HCT116 (cell line): ENCODE data around the gene SNCA.

Source experiments
- CEBPB ChIP-seq: IDR thresholded peaks from 2 replicates; pipeline ENCODE4 v1.6.1; 2012; ENCODE audit warnings: low read depth
- EGR1 ChIP-seq: IDR thresholded peaks from 2 replicates; pipeline ENCODE4 v1.6.1; 2012; ENCODE audit warnings: low read depth
- POLR2A ChIP-seq: IDR thresholded peaks from 2 replicates; pipeline ENCODE4 v1.7.0; 2011; ENCODE audit warnings: borderline replicate concordance; ENCODE audit not compliant: insufficient read depth, insufficient read length; ENCODE audit errors: extremely low read depth
- POLR2AphosphoS5 ChIP-seq: IDR thresholded peaks from 2 replicates; pipeline ENCODE4 v1.6.1; 2011; ENCODE audit warnings: mild to moderate bottlenecking, low read depth, low read length, moderate library complexity
- SIN3A ChIP-seq: IDR thresholded peaks from 2 replicates; pipeline ENCODE4 v1.6.1; 2012; ENCODE audit warnings: low read depth
- SP1 ChIP-seq: IDR thresholded peaks from 2 replicates; pipeline ENCODE4 v1.6.1; 2012; ENCODE audit warnings: low read depth
- YY1 ChIP-seq: IDR thresholded peaks from 2 replicates; pipeline ENCODE4 v1.6.1; 2011; ENCODE audit warnings: low read length, low read depth, moderate library complexity, mild to moderate bottlenecking; ENCODE audit not compliant: insufficient replicate concordance; ENCODE audit errors: extremely low read depth
- TF ChIP-seq, protein P1 (sequence below): IDR thresholded peaks from 2 replicates; pipeline ENCODE4 v1.6.1; 2012
- TF ChIP-seq, protein P2 (sequence below), 3 experiments: fragments of 200-600 bp in 1 of 3; sonication (generic) in 1 of 3; IDR thresholded peaks in 2 of 3; conservative IDR thresholded peaks in 1 of 3; 2 replicates each; pipeline ENCODE4 v1.5.1; 2012 to 2017; ENCODE audit warnings: low read depth in 2 of 3, low read length in 2 of 3, antibody characterized with exemption in 1 of 3, borderline replicate concordance in 1 of 3, control low read depth in 1 of 3, mild to moderate bottlenecking in 1 of 3, mixed read lengths in 1 of 3, mixed run types in 1 of 3, moderate library complexity in 1 of 3; ENCODE audit not compliant: insufficient read depth in 1 of 3
- TF ChIP-seq, protein P3 (sequence below): IDR thresholded peaks from 2 replicates; pipeline ENCODE4 v1.6.1; 2011; ENCODE audit warnings: mild to moderate bottlenecking, low read length, moderate library complexity; ENCODE audit not compliant: insufficient replicate concordance; ENCODE audit errors: extremely low read depth

DNA sequence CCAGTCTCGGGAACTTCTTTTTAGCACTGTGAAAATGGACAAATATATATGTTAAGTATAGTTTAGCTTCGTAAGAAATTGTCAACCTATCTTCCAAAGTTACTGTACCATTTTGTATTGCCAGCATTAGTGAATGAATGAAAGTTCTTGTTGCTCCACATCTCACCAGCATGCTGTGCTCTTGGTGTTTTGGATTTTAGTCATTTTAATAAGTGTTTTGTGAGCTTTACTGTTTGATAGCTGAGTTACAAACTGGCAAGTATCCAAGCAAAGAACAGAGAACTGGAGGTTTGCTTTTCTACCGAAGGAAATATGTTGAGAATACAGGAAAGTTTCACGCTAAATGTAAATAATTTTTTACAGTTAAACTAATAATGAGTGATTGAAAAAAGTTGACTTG, 33.0 kb downstream of the SNCA start:
- TF ChIP-seq POLR2AphosphoS5 (no peak), YY1 (no peak), SP1 (no peak), SIN3A (no peak), CEBPB (no peak), POLR2A (no peak), EGR1 (no peak)
- TF ChIP-seq, protein P1, sequence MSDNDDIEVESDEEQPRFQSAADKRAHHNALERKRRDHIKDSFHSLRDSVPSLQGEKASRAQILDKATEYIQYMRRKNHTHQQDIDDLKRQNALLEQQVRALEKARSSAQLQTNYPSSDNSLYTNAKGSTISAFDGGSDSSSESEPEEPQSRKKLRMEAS, result no peak
- TF ChIP-seq, protein P2, sequence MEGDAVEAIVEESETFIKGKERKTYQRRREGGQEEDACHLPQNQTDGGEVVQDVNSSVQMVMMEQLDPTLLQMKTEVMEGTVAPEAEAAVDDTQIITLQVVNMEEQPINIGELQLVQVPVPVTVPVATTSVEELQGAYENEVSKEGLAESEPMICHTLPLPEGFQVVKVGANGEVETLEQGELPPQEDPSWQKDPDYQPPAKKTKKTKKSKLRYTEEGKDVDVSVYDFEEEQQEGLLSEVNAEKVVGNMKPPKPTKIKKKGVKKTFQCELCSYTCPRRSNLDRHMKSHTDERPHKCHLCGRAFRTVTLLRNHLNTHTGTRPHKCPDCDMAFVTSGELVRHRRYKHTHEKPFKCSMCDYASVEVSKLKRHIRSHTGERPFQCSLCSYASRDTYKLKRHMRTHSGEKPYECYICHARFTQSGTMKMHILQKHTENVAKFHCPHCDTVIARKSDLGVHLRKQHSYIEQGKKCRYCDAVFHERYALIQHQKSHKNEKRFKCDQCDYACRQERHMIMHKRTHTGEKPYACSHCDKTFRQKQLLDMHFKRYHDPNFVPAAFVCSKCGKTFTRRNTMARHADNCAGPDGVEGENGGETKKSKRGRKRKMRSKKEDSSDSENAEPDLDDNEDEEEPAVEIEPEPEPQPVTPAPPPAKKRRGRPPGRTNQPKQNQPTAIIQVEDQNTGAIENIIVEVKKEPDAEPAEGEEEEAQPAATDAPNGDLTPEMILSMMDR (IDR thresholded peaks at IDR 0.05 in 2 of 3, conservative IDR thresholded peaks at IDR 0.05 in 1 of 3; ENCODE audit: borderline replicate concordance in 1 of 3, insufficient read depth in 1 of 3, low read depth in 2 of 3, low read length in 2 of 3), result no peak
- TF ChIP-seq, protein P3, sequence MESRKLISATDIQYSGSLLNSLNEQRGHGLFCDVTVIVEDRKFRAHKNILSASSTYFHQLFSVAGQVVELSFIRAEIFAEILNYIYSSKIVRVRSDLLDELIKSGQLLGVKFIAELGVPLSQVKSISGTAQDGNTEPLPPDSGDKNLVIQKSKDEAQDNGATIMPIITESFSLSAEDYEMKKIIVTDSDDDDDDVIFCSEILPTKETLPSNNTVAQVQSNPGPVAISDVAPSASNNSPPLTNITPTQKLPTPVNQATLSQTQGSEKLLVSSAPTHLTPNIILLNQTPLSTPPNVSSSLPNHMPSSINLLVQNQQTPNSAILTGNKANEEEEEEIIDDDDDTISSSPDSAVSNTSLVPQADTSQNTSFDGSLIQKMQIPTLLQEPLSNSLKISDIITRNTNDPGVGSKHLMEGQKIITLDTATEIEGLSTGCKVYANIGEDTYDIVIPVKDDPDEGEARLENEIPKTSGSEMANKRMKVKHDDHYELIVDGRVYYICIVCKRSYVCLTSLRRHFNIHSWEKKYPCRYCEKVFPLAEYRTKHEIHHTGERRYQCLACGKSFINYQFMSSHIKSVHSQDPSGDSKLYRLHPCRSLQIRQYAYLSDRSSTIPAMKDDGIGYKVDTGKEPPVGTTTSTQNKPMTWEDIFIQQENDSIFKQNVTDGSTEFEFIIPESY, result no peak
